SK-N-SH treated with all-trans-retinoic acid at 6 μM for 48 hours (cell line): Measurements from ENCODE around the gene CPT2.

Source experiments
- CREB5 ChIP-seq: fragments of 250-450 bp; sonication (Bioruptor Pico); IDR thresholded peaks from 2 replicates; pipeline ENCODE4 v1.5.1; 2020; ENCODE audit warnings: low read depth, mild to moderate bottlenecking, moderate library complexity
- OSR1 ChIP-seq: fragments of 250-450 bp; sonication (Bioruptor Pico); IDR thresholded peaks from 2 replicates; pipeline ENCODE4 v1.8.0; 2022; ENCODE audit warnings: moderate library complexity, mild to moderate bottlenecking, inconsistent platforms
- ZFP3 ChIP-seq: fragments of 250-450 bp; sonication (Bioruptor Pico); IDR thresholded peaks from 2 replicates; pipeline ENCODE4 v1.5.0; 2020; ENCODE audit warnings: mild to moderate bottlenecking, moderate library complexity

DNA sequence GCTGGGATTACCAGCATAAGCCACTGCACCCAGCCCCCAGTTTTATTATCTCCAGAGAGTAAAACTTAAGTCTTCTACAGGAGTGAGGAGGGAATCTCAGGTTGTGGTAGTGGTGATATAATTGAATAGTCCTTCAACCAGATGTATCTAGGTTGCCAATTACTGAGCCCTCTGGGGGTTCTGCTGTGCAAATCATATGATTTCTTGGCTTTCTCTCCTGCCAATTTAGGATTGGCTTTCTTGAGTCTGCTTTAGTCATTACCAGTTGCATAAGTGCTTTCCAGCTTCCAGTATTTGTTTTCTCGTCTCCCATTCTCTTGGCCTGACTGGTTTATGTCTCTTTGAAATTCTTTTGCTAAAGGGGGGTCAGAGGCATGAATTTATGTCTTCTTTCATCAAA is 11.1 kb downstream of the CPT2 start:
- TF ChIP-seq CREB5 (CRISPR knock-in tag) (no peak), OSR1 (CRISPR knock-in tag) (no peak), ZFP3 (no peak)
